Activated naive CD4-positive, alpha-beta T cell treated with anti-CD3 and anti-CD28 coated beads, Interleukin-2, amount 50 U/mL, for 24 hours (primary cell): ENCODE results near the gene ACSF3.

Experiments used
- H3K27ac Mint-ChIP-seq: one replicate; pipeline ENCODE4 v1.8.0; 2021; ENCODE audit warnings: mild to moderate bottlenecking, mixed read lengths
- H3K27me3 Mint-ChIP-seq: one replicate; pipeline ENCODE4 v1.8.0; 2021; ENCODE audit warnings: mixed read lengths
- H3K36me3 Mint-ChIP-seq: one replicate; pipeline ENCODE4 v1.8.0; 2021; ENCODE audit warnings: mixed read lengths
- H3K4me1 Mint-ChIP-seq: one replicate; pipeline ENCODE4 v1.8.0; 2021; ENCODE audit warnings: mixed read lengths
- H3K4me3 Mint-ChIP-seq: one replicate; pipeline ENCODE4 v1.8.0; 2021; ENCODE audit warnings: mild to moderate bottlenecking, mixed read lengths
- H3K9me3 Mint-ChIP-seq: one replicate; pipeline ENCODE4 v1.8.0; 2021; ENCODE audit warnings: mixed read lengths

The ACSF3 gene

DNA sequence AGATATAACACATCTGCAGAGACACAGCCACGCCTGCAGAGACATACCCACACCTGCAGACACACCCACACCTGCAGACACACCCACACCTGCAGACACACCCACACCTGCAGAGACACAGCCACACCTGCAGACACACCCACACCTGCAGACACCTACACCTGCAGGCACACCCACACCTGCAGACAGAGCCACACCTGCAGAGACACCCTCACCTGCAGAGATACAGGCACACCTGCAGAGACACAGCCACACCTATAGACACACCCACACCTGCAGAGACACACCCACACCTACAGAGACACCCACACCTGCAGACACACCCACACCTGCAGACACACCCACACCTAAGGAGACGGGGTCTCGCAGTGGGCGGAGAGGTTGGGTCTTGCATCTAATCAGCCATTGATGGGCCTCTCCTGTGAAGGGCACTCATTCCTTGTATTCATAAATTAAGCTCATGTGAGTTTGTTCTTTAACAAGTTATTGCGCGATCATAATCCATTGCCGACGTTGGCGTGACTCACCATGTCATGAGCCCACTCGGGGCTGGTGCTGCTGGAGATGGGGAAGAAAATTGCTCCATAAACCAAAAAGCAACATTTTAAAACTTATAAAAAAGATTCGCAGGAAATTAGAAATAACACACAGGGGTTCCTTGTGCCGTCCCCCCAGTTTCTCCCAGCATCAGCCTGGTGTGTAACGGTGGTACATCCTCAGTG is 49.0 kb downstream of the ACSF3 start:
- no peaks in the 10 kb centered on the region for H3K9me3 Mint-ChIP-seq
- no peak overlapping the region for H3K27ac Mint-ChIP-seq
- peaks cover 3% of the 10 kb centered on the region for H3K36me3 Mint-ChIP-seq
- no peaks in the 10 kb centered on the region for H3K27me3 Mint-ChIP-seq
- no peak overlapping the region for H3K4me3 Mint-ChIP-seq
- H3K4me1 Mint-ChIP-seq, result no peaks in the 10 kb centered on the region

DNA sequence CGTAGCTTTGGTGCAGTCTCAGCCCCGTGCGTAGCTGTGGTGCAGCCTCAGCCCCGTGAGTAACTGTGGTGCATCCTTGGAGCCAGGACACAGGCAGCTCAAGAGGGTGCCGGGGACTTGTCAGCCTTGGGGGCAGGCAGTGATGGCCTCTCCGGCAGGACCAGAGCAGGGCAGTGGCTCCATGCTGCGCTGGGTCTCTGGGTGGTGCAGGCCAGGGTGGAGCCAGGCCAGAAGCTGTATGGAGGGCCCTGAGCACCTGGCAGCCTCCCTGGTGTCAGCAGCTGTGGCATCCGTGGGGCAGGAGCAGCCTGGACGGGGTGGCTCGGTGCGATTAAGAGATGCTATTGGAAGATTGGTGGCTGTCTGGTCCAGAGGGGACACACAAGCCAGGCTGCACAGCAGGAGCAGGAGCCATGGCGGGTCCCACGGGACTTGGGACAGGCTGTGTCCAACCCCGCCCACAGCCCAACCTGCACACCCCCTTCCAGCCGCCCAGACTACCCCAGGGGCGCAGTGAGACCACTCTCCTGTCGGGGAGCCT is 49.6 kb downstream of the ACSF3 start:
- Mint-ChIP-seq H3K27me3 (no peaks in the 10 kb centered on the region), H3K4me1 (no peaks in the 10 kb centered on the region), H3K9me3 (no peaks in the 10 kb centered on the region), H3K27ac (no peak overlapping the region), H3K36me3 (peaks cover 3% of the 10 kb centered on the region), H3K4me3 (no peak overlapping the region)

DNA sequence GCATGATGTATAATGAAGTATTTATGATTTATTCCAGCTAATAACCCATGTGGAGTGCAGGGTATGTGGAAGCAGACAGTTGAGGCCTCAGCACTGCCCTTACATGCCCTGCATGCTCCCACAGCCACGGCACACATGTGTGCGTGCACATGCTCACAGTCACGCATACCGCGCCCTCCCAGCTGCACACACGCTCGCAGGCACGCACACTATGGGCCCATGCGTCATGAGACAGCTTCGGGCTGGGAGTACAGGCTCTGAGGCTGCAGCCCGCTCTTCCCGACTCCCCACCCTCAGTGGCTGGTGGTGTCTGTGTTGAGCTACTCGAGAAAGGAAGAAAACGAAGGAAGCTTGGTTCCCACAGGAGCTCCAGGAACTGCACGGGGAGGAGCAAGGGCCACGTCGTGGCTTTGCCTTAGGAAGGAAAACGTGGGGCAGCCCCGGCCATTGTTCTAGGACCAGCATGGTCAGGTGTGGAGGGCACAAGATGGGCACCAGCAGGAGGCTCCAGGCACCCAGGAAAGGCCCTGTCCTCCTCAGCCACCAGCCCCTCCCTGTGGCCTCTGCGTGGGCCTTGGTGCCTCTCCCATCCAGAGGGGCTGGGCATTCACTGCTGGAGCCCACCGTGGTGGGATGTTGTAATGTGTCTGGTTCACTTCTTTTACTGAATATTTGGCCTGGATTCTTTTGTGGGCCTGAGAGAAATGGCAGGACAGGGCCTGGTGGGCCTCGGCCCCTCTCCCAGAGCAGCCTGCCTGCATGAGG is 50.4 kb downstream of the ACSF3 start:
- Mint-ChIP-seq H3K9me3 (no peaks in the 10 kb centered on the region), H3K4me1 (no peaks in the 10 kb centered on the region), H3K36me3 (peaks cover 7% of the 10 kb centered on the region), H3K27me3 (no peaks in the 10 kb centered on the region), H3K27ac (no peak overlapping the region), H3K4me3 (no peak overlapping the region)

DNA sequence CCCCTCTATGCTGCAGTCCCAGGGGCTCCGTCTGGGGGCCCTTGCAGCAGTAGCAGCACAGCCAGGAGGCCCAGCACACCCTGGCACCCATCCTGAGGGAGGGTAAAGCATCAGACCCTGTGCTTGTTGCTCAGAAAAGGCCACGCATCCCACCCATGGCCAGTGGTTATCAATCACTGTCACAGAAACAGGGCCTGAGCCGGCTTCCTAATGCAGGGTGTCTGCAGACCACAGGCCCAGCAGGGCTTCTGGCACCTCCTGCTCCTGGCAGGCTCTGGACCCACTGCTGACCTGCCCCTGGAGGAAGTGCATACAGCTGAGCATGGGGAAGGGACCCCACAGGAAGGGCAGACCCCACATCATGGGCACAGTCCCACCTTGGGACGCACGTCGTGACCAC is 51.0 kb downstream of the ACSF3 start:
- H3K36me3 Mint-ChIP-seq, result peaks cover 12% of the 10 kb centered on the region
- no peaks in the 10 kb centered on the region for H3K27me3 Mint-ChIP-seq
- H3K4me3 Mint-ChIP-seq, result no peak overlapping the region
- H3K27ac Mint-ChIP-seq, result no peak overlapping the region
- H3K9me3 Mint-ChIP-seq, result no peaks in the 10 kb centered on the region
- H3K4me1 Mint-ChIP-seq, result no peaks in the 10 kb centered on the region

DNA sequence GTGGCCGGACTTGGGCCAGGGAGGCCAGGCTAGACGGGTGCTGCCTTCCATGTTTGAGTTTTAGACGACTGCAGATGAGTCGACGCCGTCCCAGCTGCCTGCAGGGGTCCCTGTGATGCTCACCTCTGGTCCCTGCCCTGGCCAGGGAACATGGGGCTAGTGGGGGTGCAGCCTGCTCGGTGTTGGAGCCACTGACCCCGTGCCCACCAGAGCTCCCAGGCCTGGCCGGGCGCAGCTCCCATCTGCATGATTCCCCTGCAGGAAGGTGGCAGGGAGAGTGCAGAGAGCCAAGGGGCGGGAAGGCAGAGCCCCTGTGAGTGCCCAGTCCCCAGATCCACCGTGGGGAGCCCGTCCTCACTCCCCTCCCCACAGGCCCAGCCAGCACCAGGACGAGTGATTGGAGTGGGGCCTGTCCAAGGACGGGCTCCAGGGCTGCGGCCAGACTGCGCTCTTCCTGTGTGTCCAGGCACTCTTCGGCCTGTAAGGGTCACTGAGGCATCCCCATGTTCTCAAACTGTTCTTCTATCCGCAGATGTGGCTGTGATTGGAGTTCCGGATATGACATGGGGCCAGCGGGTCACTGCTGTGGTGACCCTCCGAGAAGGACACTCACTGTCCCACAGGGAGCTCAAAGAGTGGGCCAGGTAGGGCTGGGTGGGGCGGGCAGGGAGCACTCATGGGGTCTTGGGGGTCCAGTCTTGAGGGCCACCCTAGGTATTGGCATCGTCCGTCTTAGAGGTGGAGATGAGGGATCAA is 51.9 kb downstream of the ACSF3 start:
- no peaks in the 10 kb centered on the region for H3K4me1 Mint-ChIP-seq
- H3K4me3 Mint-ChIP-seq, result no peak overlapping the region
- no peaks in the 10 kb centered on the region for H3K9me3 Mint-ChIP-seq
- H3K36me3 Mint-ChIP-seq, result peaks cover 12% of the 10 kb centered on the region
- H3K27ac Mint-ChIP-seq, result no peak overlapping the region
- H3K27me3 Mint-ChIP-seq, result no peaks in the 10 kb centered on the region

DNA sequence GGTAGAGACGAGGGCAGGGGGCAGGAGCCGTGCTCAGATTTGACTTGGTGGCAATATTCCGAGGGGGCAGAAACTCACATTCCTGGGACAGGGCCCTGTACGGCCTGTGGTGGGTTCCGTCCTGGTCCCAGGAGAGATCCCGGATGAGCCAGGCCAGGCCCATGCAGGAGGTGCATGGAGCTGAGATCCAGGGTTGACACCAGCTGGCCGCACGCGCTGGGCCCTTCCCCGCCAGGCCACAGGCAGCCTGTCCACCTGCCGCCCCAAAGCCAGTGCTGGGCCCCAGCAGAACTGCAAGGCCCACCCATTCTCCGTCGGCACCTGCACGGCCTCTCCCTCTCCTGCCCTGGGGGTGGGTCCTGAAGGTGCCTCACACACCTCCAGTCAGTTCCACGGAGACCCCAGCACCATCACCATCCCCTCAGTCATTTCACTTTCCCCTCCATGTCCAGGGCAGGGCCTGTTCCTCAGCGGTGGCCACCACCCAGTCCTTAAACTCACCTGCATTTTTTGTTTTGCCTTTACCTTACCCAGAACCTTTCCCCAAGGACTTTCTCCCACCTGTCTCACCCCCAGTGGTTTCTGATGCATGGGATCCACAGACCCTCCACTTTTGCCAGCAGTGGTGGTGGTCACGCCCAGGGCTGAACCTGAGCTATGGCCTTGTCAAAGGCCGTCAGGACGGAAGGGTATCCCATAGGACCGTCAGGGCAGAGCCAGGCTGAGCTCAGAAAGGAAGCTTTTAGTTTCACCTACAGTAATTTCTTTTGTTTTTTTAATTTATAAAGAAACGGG is 52.8 kb downstream of the ACSF3 start:
- H3K27ac Mint-ChIP-seq, result no peak overlapping the region
- H3K36me3 Mint-ChIP-seq, result peaks cover 12% of the 10 kb centered on the region
- no peak overlapping the region for H3K4me3 Mint-ChIP-seq
- no peaks in the 10 kb centered on the region for H3K9me3 Mint-ChIP-seq
- no peaks in the 10 kb centered on the region for H3K27me3 Mint-ChIP-seq
- H3K4me1 Mint-ChIP-seq, result no peaks in the 10 kb centered on the region

DNA sequence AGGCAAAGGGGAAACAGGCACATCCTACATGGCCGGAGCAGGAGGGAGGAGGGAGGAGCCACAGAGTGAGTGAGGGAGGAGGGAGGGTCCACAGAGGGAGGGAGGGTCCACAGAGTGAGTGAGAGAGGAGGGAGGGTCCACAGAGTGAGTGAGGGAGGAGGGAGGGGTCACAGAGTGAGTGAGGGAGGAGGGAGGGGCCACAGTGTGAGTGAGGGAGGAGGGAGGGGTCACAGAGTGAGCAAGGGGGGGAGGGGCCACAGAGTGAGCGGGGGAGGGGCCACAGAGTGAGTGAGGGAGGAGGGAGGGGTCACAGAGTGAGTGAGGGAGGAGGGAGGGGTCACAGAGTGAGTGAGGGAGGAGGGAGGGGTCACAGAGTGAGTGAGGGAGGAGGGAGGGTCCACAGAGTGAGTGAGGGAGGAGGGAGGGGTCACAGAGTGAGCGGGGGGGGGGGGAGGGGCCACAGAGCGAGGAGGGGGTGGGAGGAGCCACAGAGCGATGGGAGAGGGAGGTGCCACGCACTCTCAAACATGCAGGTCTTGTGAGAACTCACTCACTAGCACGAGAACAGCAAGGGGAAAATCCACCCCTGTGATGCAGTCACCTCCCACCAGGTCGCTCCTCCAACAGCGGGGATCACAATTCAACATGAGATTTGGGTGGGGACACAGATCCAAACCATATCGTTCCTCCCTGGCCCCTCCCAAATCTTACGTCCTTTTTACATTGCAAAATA is 53.6 kb downstream of the ACSF3 start:
- H3K36me3 Mint-ChIP-seq, result peaks cover 12% of the 10 kb centered on the region
- no peaks in the 10 kb centered on the region for H3K4me1 Mint-ChIP-seq
- H3K27ac Mint-ChIP-seq, result no peak overlapping the region
- no peak overlapping the region for H3K4me3 Mint-ChIP-seq
- no peaks in the 10 kb centered on the region for H3K27me3 Mint-ChIP-seq
- no peaks in the 10 kb centered on the region for H3K9me3 Mint-ChIP-seq

DNA sequence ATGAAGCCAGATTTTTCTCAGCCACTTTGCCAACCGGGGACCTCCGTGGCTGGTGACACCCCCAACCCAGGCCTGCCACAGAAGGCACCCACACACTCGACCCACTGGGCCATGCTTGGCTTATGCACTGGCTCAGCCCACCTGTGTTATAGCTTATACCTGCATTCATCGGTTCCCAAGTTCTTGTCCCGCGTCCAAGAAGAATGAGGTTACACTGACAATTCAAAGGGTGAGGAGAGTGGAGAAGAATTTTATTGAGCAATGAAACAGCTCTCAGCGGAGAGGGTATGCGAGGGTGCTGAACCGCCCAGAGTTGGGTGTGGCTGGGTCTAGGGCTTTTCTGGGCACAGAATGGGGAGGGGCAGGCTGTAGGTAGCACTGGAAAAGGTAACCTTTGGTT is 55.7 kb downstream of the ACSF3 start:
- Mint-ChIP-seq H3K36me3 (peaks cover 13% of the 10 kb centered on the region), H3K9me3 (no peaks in the 10 kb centered on the region), H3K27me3 (no peaks in the 10 kb centered on the region), H3K4me1 (no peaks in the 10 kb centered on the region), H3K4me3 (no peak overlapping the region), H3K27ac (no peak overlapping the region)

DNA sequence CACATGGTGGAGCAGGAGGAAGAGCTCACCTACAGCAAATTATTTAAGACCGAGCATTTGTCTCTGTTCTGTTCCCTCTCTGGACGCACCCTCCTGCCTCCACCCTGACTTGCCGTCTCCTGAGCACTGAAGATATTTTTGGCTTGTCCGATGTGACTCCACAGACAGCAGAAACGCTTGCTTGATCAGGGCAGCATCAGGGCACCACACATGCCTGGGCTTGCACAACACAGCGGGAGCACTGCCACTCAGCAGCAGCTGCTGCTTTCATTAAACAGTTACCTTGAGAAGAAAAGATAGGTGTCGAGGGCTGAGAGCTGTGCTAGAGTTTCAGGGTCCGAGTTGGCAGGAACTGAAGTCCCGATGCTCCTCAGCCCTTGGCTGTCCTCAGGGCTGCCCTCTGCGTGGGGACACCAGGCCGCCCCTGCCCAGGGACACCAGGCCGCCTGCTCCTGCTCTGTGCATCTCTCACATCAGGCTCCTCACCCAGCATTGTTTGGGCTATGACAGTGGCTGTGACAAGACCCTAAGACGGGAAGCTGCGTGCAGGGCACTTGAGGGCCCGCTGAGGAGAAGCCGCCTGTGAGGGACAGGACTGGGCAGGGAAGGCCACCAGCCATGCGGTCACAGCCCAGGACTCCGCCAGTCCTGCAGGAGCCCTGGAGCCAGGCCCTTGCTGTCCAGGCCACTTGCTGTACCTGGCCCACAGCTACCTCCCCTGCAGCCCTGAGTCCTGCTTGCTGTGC is 56.6 kb downstream of the ACSF3 start:
- no peak overlapping the region for H3K27ac Mint-ChIP-seq
- no peaks in the 10 kb centered on the region for H3K27me3 Mint-ChIP-seq
- no peak overlapping the region for H3K4me3 Mint-ChIP-seq
- H3K4me1 Mint-ChIP-seq, result no peaks in the 10 kb centered on the region
- peaks cover 13% of the 10 kb centered on the region for H3K36me3 Mint-ChIP-seq
- no peaks in the 10 kb centered on the region for H3K9me3 Mint-ChIP-seq

DNA sequence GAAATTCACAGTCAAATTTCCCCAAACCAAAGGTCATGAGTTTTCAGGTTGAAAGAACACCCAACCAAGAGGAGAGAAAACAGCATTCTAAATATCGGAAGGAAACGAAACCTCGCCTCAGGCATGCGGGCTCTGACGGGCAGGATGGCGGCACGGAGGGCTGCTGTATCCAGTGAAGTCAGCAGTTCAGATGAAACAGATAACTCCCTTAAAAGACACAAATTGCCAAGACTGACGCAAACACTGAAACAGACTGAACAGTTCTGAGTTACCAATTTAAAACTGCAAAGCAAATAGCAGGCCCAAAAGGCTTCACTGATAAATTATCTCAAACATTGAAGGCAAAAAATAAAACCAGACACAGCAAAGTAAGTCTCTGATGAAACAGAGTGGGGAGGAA is 57.3 kb downstream of the ACSF3 start:
- Mint-ChIP-seq H3K36me3 (peaks cover 13% of the 10 kb centered on the region), H3K9me3 (no peaks in the 10 kb centered on the region), H3K27me3 (no peaks in the 10 kb centered on the region), H3K4me1 (no peaks in the 10 kb centered on the region), H3K4me3 (no peak overlapping the region), H3K27ac (no peak overlapping the region)

DNA sequence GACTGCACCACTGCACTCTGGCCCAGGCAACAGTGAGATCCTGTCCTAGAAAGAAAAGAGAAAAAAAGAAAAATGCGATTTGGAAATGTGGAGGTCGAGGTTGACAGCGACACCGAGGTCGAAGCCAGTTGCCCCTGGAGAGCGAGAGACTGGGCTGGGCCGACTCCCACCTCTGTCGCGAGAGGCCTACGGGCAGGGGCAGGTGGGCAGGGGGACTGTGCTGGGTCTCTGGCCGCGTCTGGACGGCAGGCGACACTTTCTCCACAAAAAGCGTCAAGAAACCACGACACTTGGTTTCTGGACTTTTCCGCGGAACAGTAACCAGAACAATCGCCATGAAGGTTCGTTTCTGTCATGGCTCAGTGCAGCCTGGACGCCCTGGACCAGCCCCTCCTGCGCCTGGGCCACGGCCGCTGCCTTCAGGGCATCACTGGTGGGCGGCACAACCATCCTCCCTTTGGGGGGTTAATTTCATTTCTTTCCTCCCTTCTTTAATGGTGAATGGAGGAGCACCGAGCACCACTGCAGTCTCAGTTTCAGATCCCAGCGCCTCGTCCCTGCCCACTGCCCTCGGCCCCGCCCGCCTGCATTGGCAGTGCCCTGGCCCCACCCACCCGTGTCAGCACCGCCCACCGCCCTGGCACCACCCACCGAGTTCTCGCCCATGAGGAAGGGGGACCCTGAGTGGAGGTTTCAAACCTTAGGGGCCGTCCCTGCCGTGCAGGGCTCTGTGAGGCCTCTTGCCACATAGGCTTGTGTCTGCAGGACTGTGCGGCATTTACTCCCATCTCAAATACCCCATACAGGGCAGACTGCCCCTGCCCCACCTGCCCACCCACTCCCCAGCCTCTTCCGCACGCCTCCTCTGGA is 59.4 kb downstream of the ACSF3 start:
- Mint-ChIP-seq H3K27ac (no peak overlapping the region), H3K27me3 (no peaks in the 10 kb centered on the region), H3K36me3 (peaks cover 10% of the 10 kb centered on the region), H3K9me3 (no peaks in the 10 kb centered on the region), H3K4me1 (no peaks in the 10 kb centered on the region), H3K4me3 (no peak overlapping the region)

DNA sequence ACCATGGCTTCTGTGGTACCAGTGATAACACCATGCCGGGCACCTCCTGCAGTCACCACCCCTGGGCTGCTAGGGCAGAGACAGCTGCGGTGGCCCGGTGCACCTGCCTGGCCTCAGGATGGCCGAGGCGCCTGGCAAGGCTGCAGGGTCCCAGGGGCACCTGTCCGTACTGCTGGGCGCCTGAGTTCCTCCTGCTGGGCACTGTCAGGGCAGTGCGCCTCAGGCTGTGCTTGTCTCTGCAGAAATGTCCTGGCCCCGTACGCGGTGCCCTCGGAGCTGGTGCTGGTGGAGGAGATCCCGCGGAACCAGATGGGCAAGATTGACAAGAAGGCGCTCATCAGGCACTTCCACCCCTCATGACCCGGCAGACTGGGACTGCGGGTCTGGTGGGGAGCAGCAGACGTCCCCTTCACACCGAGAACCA is 60.2 kb downstream of the ACSF3 start:
- no peaks in the 10 kb centered on the region for H3K4me1 Mint-ChIP-seq
- no peaks in the 10 kb centered on the region for H3K27me3 Mint-ChIP-seq
- no peaks in the 10 kb centered on the region for H3K9me3 Mint-ChIP-seq
- H3K27ac Mint-ChIP-seq, result no peak overlapping the region
- no peak overlapping the region for H3K4me3 Mint-ChIP-seq
- peaks cover 8% of the 10 kb centered on the region for H3K36me3 Mint-ChIP-seq

DNA sequence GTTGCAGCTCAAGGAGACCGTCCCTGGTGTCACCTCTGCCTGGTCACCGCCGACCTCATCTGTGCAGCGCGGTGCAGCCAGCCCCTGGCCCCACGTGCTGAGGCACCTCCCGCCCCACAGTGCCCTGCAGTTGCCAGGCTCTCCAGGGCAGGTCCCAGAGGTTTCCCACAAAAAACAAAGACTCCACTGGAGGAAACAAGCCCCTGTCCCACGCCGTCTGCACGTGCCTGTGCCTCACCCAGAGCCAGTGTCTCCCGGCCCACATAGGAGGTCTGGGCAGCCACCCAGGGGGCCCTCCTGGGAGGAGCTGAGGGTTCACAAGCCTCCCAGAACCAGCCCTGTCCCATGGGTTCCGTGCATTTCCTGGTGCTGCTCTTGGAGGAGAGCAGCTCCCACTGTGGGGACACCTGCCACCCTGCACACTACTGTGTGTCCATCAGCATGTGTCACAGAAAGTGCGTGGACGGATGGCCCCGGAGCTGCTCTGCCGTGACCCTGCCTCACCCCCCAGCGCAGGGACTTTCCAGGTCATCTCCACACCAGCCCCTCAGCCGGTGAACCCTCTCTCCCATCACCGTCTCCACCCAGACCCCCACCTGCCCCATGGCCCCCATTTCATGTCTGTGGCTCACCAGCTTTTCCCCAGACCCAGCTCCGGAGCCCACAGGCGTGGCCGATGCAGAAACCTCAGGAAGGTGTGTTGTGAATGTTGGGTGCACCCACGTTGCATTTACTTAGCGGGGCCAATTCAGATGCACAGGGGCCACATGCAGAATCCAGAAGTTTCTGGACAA is 60.9 kb downstream of the ACSF3 start:
- Mint-ChIP-seq H3K36me3 (peaks cover 2% of the 10 kb centered on the region), H3K4me1 (no peaks in the 10 kb centered on the region)

More for the DNA sequence above, 60.9 kb downstream of the ACSF3 start:
- Mint-ChIP-seq H3K27me3 (no peaks in the 10 kb centered on the region), H3K4me3 (no peak overlapping the region), H3K27ac (no peak overlapping the region), H3K9me3 (no peaks in the 10 kb centered on the region)
